GM23338 (cell line): ENCODE results near the gene RSU1. TPM values are rescaled to one million over a fixed set of nuclear protein-coding genes. Genes with fewer than 3 reads are reported as not detected.

ENCODE experiments used
- ATAC-seq: fragments of 200-7000 bp; cut with Tn5 transposase; 3 replicates; pipeline ENCODE4 v1.9.1; 2020
- DNase-seq: peaks from one replicate; pipeline ENCODE4 v3.0.0-alpha.2; 2015; ENCODE audit warnings: low spot score
- H2AFZ ChIP-seq: fragments of 200-600 bp; sonication (generic); 2 replicates; pipeline ENCODE4 v1.8.0; 2016; ENCODE audit warnings: antibody characterized with exemption, mild to moderate bottlenecking, moderate library complexity
- H3F3A ChIP-seq: fragments of 200-600 bp; sonication (generic); replicated peaks from 2 replicates; pipeline ENCODE4 v1.8.0; 2017; ENCODE audit warnings: antibody characterized with exemption, mixed run types, low read depth
- H3K27ac ChIP-seq: fragments of 200-600 bp; sonication (generic); 2 replicates; pipeline ENCODE4 v1.6.1; 2016; ENCODE audit warnings: low read depth
- H3K27me3 ChIP-seq: fragments of 200-600 bp; sonication (generic); 2 replicates; pipeline ENCODE4 v1.8.0; 2016; ENCODE audit warnings: mild to moderate bottlenecking, mixed run types, moderate library complexity; ENCODE audit not compliant: insufficient read depth
- H3K36me3 ChIP-seq: fragments of 200-600 bp; sonication (generic); 2 replicates; pipeline ENCODE4 v1.8.0; 2016; ENCODE audit warnings: mild to moderate bottlenecking; ENCODE audit not compliant: insufficient read depth
- H3K4me1 ChIP-seq: fragments of 200-600 bp; sonication (generic); 2 replicates; pipeline ENCODE4 v1.8.0; 2016; ENCODE audit warnings: mild to moderate bottlenecking, moderate library complexity; ENCODE audit not compliant: insufficient read depth
- H3K4me2 ChIP-seq: fragments of 200-600 bp; sonication (generic); 2 replicates; pipeline ENCODE4 v1.7.1; 2017; ENCODE audit warnings: mixed run types
- H3K4me3 ChIP-seq: fragments of 200-600 bp; sonication (generic); 2 replicates; pipeline ENCODE4 v1.6.1; 2016; ENCODE audit warnings: mixed run types
- H3K79me2 ChIP-seq: fragments of 200-600 bp; sonication (generic); replicated peaks from 2 replicates; pipeline ENCODE4 v1.8.0; 2017; ENCODE audit warnings: mild to moderate bottlenecking; ENCODE audit not compliant: insufficient read depth
- H3K9me2 ChIP-seq: fragments of 200-600 bp; sonication (generic); 2 replicates; pipeline ENCODE4 v1.8.0; 2017; ENCODE audit not compliant: insufficient read depth
- H4K20me1 ChIP-seq: fragments of 200-600 bp; sonication (generic); replicated peaks from 2 replicates; pipeline ENCODE4 v1.8.0; 2017; ENCODE audit warnings: mild to moderate bottlenecking; ENCODE audit not compliant: insufficient read depth
- H3K27ac Mint-ChIP-seq: 2 replicates; pipeline ENCODE4 v1.8.0; 2020; ENCODE audit warnings: inconsistent platforms, mild to moderate bottlenecking, moderate library complexity, mixed read lengths
- H3K27me3 Mint-ChIP-seq: 3 replicates; pipeline ENCODE4 v1.8.0; 2022; ENCODE audit warnings: low read depth, mild to moderate bottlenecking, moderate library complexity, mixed read lengths, inconsistent platforms; ENCODE audit not compliant: insufficient read depth, poor library complexity
- H3K36me3 Mint-ChIP-seq: 3 replicates; pipeline ENCODE4 v1.8.0; 2021; ENCODE audit warnings: low read depth, mild to moderate bottlenecking, inconsistent platforms, moderate library complexity, mixed read lengths
- H3K4me1 Mint-ChIP-seq: 3 replicates; pipeline ENCODE4 v1.8.0; 2020; ENCODE audit warnings: mild to moderate bottlenecking, inconsistent platforms, mixed read lengths
- H3K4me3 Mint-ChIP-seq: 3 replicates; pipeline ENCODE4 v1.8.0; 2021; ENCODE audit warnings: moderate library complexity, mild to moderate bottlenecking, inconsistent platforms, mixed read lengths
- H3K9me3 Mint-ChIP-seq: 3 replicates; pipeline ENCODE4 v1.8.0; 2020; ENCODE audit warnings: moderate library complexity, mild to moderate bottlenecking, inconsistent platforms, mixed read lengths
- CTCF ChIP-seq, 2 experiments: fragments of 200-600 bp in 1 of 2; sonication (generic) in 1 of 2; conservative IDR thresholded peaks; 2 replicates each; pipeline versions ENCODE4 v1.5.1 to v1.6.1; 2016 to 2017; ENCODE audit warnings: antibody characterized with exemption in 2 of 2, low read depth in 2 of 2, mild to moderate bottlenecking in 2 of 2, moderate library complexity in 1 of 2
- ZNF331 ChIP-seq: fragments of 250-450 bp; sonication (Bioruptor Pico); IDR thresholded peaks from 2 replicates; pipeline ENCODE4 v1.5.0; 2020; ENCODE audit warnings: low read depth, mild to moderate bottlenecking, moderate library complexity
- ZNF462 ChIP-seq: fragments of 250-450 bp; sonication (Bioruptor Pico); IDR thresholded peaks from 2 replicates; pipeline ENCODE4 v1.5.0; 2020; ENCODE audit warnings: mild to moderate bottlenecking, moderate library complexity
- polyA plus RNA-seq: library from polyadenylated mRNA; unstranded; fragments of >200 nt; fragmentation: Nextera tagmentation; extraction: Ambion mirVana; gene quantifications from 2 replicates; pipeline ENCODE4 v1.2.1, GENCODE V29; 2016
- total RNA-seq: library from RNA; depleted of rRNA; stranded (reverse); fragments of >200 nt; shearing (Covaris generic); gene quantifications from 2 replicates; pipeline ENCODE4 v1.2.3, GENCODE V29; 2014

RSU1 gene
- total and polyA plus RNA-seq, 2 experiments from 2014 or later = 62.7 to 96.2 TPM

DNA sequence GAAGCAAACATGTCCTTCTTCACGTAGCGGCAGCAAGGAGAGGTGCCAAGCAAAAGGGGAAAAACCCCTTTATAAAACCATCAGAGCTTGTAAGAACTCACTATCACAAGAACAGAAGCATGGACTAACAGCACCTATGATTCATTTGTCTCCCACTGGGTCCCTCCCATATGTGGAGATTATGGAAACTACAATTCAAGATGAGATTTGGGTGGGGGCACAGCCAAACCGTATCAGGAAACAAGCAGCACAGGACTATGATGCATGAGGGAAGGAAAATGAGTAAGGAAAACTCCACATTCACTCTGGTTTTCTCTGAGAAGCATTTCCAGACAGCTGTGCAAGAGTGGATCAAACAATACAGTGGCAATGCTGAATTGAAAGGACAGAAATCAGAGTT, 81.6 kb downstream of the RSU1 start (continued):
- TF ChIP-seq ZNF462 = no peak

DNA sequence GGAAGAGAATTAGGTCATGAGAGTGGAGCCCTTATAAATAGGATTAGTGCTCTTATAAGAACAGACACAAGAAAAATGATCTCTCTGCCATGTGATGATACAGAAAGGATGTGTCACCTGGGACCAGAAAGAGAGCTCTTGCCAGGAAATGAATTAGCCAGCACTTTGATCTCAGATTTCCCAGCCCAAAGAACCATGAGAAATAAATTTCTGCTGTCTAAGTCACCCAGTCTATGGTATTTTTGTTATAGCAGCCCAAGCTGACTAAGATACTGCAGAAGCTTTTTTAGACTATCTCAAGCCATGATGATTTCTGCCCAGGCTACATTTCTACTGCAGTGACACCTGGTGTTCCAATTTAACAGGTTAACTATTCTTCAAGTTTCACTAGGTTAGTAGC, 84.8 kb downstream of the RSU1 start:
- no peak overlapping the region for H3K27ac Mint-ChIP-seq

More for the DNA sequence above, 84.8 kb downstream of the RSU1 start:
- no peak for ATAC-seq
- H3K4me3 ChIP-seq = no peak overlapping the region
- Mint-ChIP-seq H3K36me3 (peaks cover 29% of the 10 kb centered on the region; the same call in 2 of the 3 replicates), H3K4me3 (no peak overlapping the region), H3K27me3 (peaks cover 1% of the 10 kb centered on the region), H3K4me1 (no peaks in the 10 kb centered on the region), H3K9me3 (peaks cover 13% of the 10 kb centered on the region)
- no peak for DNase-seq
- H3K36me3 ChIP-seq = no peaks in the 10 kb centered on the region
- H3K4me1 ChIP-seq = no peaks in the 10 kb centered on the region
- H3F3A ChIP-seq = no peaks in the 10 kb centered on the region
- H4K20me1 ChIP-seq = no peaks in the 10 kb centered on the region; the same call in 1 of the 2 replicates
- TF ChIP-seq ZNF331 (CRISPR knock-in tag) (no peak), CTCF (conservative IDR thresholded peaks at IDR 0.05; ENCODE audit: low read depth in 2 of 2) (peak in 1 of 2 experiments; percentile 21; a peak in 3 of 4 replicates)
- H2AFZ ChIP-seq = no peak overlapping the region
- no peak overlapping the region for H3K27ac ChIP-seq
- H3K27me3 ChIP-seq = no peaks in the 10 kb centered on the region
- H3K9me2 ChIP-seq = peaks cover 3% of the 10 kb centered on the region; the same call in 1 of the 2 replicates
- no peak overlapping the region for H3K4me2 ChIP-seq
- no peaks in the 10 kb centered on the region for H3K79me2 ChIP-seq
